K562 treated with DMSO at 1 percent for 4 hours (cell line): Measurements from ENCODE around the gene C11orf86. TPM values are rescaled to one million over a fixed set of nuclear protein-coding genes. Genes with fewer than 3 reads are reported as not detected.

Experiments used
- total RNA-seq: library from RNA; unstranded; fragments of 300-600 nt; gene quantifications from 2 replicates; pipeline ENCODE4 v1.2.3, GENCODE V29; 2022; ENCODE audit not compliant: insufficient read depth

C11orf86 gene
- not detected in 2 replicates for total RNA-seq

GRCh38 chr11:66974724-66975404 is at the start of gene C11orf86:
Gene C11orf86, plus strand, starts transcription at chr11:66975304. Its CDS starts 59 bp downstream, at chr11:66975363.

GRCh38 chr11:66958232-66958955 is 16.7 kb upstream of the C11orf86 start, which contains the start of gene PC:
Gene PC, minus strand, starts transcription at chr11:66958383. Its CDS starts 86,224 bp downstream, at chr11:66872159.

GRCh38 chr11:67022961-67023956 is 48.2 kb downstream of the C11orf86 start, which contains the start of gene SYT12:
Gene SYT12, plus strand, starts transcription at chr11:67023134. Its CDS starts 7,011 bp downstream, at chr11:67030145.

Other genes with a start within 250 kb of the C11orf86 start
- 26.3 and 31.5 TPM in 2 replicates for gene SPTBN2, start 246.1 kb upstream of the C11orf86 start, total RNA-seq
- gene RCE1, start 131.9 kb upstream of the C11orf86 start, total RNA-seq, result 35.7 and 44.7 TPM in 2 replicates
- gene LRFN4, start 118.2 kb upstream of the C11orf86 start, total RNA-seq, result 22.2 and 23.9 TPM in 2 replicates
- 15.5 and 33.9 TPM in 2 replicates for gene PC, start 16.9 kb upstream of the C11orf86 start, total RNA-seq
- 0.42 TPM in 1 of 2 replicates, not detected in the other for gene SYT12, start 47.8 kb downstream of the C11orf86 start, total RNA-seq
- gene RHOD, start 81.5 kb downstream of the C11orf86 start, total RNA-seq, result not detected in 2 replicates
- gene KDM2A, start 144.0 kb downstream of the C11orf86 start, total RNA-seq, result 26.2 and 31.4 TPM in 2 replicates